ENCODE data around the gene GPANK1.
"Not testable (repeated sequence)": the region's sequence is repeated elsewhere in the genome, so short reads cannot be mapped to it uniquely, and the experiment has no call there.

GPANK1 gene

DNA sequence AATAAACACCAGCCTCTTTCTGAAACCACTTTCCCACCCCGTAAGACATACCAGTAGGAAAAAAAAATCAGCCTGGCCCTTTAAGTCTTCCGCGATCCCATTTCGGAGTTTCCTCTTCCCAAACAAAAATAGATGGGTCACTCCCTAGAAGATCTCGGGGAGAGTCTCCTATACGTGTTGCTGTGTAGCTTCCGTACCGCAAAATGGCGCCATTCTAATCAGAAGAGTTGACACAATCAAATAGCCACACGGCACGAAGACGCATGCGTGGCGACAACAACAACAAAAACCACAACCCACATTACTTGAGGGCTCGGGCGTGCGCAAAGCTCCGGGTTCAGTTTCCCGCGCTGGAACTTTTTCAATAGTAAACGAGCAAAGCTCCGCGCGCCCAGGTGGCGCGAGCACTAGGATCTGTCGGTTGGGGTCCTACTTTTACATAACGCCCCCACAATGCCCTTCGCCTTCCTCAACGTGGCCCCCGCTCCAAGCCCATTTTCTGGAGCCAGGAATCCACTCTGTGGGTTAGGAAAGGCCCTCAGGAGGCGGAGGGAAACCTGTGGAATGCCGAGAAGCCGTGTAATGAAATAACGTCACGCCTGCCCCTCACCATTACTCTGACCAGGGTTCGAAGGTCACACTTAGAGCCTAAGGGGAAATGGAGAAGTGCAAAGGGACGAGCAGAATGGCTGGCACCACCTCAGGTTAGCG is at the start of gene GPANK1:
TSS of gene GPANK1 (minus strand) at position 208 of the 711 bp plus-strand sequence. CDS start 519 bp downstream, outside the sequence.
- H3K4me3 ChIP-seq (ENCODE audit: control insufficient read depth, low read depth, low read length) = peak within 1 kb of the TSS; percentile 93
- TF ChIP-seq, protein P1, sequence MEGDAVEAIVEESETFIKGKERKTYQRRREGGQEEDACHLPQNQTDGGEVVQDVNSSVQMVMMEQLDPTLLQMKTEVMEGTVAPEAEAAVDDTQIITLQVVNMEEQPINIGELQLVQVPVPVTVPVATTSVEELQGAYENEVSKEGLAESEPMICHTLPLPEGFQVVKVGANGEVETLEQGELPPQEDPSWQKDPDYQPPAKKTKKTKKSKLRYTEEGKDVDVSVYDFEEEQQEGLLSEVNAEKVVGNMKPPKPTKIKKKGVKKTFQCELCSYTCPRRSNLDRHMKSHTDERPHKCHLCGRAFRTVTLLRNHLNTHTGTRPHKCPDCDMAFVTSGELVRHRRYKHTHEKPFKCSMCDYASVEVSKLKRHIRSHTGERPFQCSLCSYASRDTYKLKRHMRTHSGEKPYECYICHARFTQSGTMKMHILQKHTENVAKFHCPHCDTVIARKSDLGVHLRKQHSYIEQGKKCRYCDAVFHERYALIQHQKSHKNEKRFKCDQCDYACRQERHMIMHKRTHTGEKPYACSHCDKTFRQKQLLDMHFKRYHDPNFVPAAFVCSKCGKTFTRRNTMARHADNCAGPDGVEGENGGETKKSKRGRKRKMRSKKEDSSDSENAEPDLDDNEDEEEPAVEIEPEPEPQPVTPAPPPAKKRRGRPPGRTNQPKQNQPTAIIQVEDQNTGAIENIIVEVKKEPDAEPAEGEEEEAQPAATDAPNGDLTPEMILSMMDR (conservative IDR thresholded peaks at IDR 0.05; ENCODE audit: control insufficient read depth, insufficient read depth, low read depth, low read length) = no peak

GRCh38 chr6:31713991-31714684 is 49.3 kb upstream of the GPANK1 start:
- no peak overlapping the region for H3K4me3 ChIP-seq (ENCODE audit: control insufficient read depth, low read depth, low read length)
- TF ChIP-seq, protein P1 (conservative IDR thresholded peaks at IDR 0.05; ENCODE audit: control insufficient read depth, insufficient read depth, low read depth, low read length) = no peak
- no peak for DNase-seq (ENCODE audit: low read depth)

More for the DNA sequence above, at the start of gene GPANK1:
- peak; percentile 95 for DNase-seq (ENCODE audit: low read depth)

DNA sequence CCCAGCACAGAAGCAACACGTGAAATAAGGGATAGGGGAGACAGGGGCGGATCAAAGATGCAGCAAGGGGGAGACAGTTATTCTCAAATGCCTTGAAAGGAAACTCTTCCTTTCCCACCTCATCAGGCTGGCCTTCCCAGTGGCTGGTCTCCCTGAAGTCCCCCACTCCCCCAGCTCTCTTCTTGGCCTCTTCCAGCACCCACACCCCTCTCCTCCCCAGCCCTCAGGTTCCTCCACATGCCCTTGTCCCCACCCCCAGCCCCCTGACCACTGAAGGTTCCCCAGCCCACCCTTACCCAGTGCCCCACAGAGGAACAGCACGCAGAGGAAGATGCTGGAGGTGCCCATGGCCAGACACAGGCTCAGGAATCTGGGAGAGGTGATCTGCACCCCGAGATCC is 48.7 kb upstream of the GPANK1 start:
- H3K4me3 ChIP-seq (ENCODE audit: control insufficient read depth, low read depth, low read length) = no peak overlapping the region

DNA sequence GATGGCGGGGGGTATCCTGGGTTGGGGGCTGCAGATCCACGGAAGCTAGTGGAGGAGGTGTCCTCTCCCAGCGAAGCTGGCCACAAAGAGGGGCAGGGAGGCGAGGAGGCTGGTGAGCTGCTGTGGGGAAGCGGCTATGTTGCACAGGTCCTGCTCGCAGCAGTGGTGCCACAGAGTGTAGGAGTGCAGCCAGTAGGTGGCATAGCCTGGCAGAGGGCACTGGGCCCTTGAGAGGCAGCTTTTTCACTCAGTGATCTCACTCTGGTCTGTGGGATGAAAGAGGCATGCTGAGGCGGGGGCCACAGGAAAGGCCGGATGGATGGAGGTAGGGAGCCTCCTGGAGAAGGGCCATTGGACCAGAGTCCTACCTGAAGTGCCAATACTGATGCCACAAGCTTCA is 47.5 kb upstream of the GPANK1 start:
- TF ChIP-seq, protein P1 (conservative IDR thresholded peaks at IDR 0.05; ENCODE audit: control insufficient read depth, insufficient read depth, low read depth, low read length) = no peak
- H3K4me3 ChIP-seq (ENCODE audit: control insufficient read depth, low read depth, low read length) = no peak overlapping the region
- DNase-seq (ENCODE audit: low read depth) = no peak

More for the DNA sequence above, 48.7 kb upstream of the GPANK1 start:
- no peak for DNase-seq (ENCODE audit: low read depth)
- TF ChIP-seq, protein P1 (conservative IDR thresholded peaks at IDR 0.05; ENCODE audit: control insufficient read depth, insufficient read depth, low read depth, low read length) = no peak

GRCh38 chr6:31711233-31711632 is 46.4 kb upstream of the GPANK1 start:
- DNase-seq (ENCODE audit: low read depth) = no peak
- no peak overlapping the region for H3K4me3 ChIP-seq (ENCODE audit: control insufficient read depth, low read depth, low read length)
- TF ChIP-seq, protein P1 (conservative IDR thresholded peaks at IDR 0.05; ENCODE audit: control insufficient read depth, insufficient read depth, low read depth, low read length) = no peak

DNA sequence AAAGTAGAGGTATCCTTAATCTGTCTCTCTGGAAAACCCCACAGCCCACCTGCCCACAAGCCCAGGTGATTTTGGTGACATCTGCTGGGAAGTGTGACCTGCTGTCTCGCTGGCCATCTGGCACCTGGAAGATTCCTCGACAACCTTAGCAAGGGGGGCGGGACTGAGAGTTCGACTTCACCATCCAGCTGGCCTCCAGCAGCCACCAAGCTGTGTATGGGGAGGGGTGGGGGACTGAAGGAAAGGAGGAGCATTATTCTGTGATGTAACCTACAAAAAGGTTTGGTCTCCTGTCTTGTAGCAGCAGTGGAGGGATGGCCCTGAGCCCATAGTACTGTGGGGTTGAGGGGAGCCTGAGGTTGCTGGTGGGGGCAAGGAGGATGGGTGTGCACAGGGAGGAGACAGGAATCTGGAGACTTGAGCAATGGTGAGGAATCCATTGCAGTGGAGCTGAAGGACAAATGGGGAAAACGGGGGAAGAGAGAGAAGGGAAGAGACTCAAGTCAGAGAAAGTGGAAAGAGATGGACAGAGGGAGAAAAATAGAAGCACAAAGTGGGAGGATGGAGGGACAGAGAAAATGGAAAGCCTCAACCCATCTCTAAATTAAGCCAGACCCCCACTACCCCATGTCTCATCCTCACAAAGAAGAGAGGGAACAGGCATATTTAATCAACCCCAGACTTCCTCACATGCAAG is 45.9 kb upstream of the GPANK1 start:
- H3K4me3 ChIP-seq (ENCODE audit: control insufficient read depth, low read depth, low read length) = no peak overlapping the region
- DNase-seq (ENCODE audit: low read depth) = no peak
- TF ChIP-seq, protein P1 (conservative IDR thresholded peaks at IDR 0.05; ENCODE audit: control insufficient read depth, insufficient read depth, low read depth, low read length) = no peak

GRCh38 chr6:31709157-31709556 is 44.4 kb upstream of the GPANK1 start:
- not testable (repeated sequence) for DNase-seq (ENCODE audit: low read depth); H3K4me3 ChIP-seq (ENCODE audit: control insufficient read depth, low read depth, low read length)
